LNCAP (cell line): ENCODE results near the gene CAPN5.

Source experiments
- TF ChIP-seq, protein P1 (sequence below): fragments of 450-650 bp; IDR thresholded peaks from 2 replicates; pipeline ENCODE4 v1.5.1; 2017; ENCODE audit warnings: mild to moderate bottlenecking

The CAPN5 gene

DNA sequence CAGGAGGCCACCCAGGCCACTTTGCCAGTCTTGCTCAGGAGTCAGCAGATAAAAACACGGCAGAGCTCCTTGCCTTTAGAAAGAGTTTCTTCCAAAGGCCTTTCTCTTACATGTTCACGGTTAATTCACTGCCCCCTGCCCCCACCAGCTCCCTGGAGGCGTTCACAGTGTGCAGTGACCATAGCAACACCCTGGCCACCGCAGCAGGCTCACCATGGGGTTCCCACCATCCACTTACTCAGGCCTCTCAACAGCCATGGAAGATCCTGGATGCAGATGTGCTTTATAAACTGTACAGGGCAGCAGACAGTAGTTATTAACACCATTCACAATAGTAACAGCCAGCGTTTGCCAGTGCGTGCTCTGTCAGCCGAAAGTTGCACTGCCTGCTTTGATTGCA, 50.7 kb downstream of the CAPN5 start:
- TF ChIP-seq, protein P1, sequence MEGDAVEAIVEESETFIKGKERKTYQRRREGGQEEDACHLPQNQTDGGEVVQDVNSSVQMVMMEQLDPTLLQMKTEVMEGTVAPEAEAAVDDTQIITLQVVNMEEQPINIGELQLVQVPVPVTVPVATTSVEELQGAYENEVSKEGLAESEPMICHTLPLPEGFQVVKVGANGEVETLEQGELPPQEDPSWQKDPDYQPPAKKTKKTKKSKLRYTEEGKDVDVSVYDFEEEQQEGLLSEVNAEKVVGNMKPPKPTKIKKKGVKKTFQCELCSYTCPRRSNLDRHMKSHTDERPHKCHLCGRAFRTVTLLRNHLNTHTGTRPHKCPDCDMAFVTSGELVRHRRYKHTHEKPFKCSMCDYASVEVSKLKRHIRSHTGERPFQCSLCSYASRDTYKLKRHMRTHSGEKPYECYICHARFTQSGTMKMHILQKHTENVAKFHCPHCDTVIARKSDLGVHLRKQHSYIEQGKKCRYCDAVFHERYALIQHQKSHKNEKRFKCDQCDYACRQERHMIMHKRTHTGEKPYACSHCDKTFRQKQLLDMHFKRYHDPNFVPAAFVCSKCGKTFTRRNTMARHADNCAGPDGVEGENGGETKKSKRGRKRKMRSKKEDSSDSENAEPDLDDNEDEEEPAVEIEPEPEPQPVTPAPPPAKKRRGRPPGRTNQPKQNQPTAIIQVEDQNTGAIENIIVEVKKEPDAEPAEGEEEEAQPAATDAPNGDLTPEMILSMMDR: no peak

DNA sequence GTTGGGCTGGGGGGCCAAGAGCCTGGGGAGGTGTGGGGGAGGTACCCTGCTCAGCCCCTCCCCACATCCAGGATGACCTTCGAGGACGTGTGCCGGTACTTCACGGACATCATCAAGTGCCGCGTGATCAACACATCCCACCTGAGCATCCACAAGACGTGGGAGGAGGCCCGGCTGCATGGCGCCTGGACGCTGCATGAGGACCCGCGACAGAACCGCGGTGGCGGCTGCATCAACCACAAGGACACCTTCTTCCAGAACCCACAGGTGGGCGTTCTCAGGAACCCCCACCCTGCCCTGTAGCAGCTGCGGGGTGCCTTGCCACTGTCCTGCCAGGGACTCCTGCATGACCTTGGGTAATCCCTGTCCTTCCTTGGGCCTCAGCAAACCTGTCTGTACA, 51.3 kb downstream of the CAPN5 start:
- TF ChIP-seq, protein P1: no peak

DNA sequence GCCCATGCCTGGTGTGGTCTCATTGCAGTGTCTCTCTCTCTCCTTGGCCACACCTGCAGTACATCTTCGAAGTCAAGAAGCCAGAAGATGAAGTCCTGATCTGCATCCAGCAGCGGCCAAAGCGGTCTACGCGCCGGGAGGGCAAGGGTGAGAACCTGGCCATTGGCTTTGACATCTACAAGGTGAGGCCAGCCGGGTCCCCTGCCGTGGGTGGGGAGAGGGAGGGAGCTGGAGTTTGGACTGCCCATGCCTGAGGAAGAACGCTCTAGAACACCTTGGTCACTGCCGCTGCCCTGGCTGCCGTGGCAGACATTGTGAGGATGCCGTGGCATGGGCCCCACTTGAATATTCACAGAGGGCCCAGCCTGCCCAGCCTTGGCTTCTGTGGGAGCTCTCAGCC, 52.2 kb downstream of the CAPN5 start:
- TF ChIP-seq, protein P1: no peak

DNA sequence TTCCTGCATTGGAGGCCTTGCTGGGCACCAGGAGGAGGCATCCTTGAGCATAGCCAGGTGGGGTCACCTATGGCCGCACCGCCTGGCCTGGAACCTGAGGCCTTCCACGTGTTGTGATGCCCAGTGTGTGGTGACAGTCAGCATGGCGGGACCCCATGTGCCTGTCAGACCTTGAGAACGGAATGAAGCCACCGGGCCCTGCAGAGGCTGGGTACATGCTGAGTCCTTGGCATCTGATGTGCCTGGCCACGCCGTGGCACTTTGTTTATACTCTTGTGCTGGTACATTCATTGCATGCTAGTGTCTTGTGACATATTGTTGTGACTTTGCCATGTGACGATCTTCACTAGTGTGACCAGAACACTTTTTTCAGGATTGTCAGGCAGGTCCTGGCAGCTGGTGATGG, 52.8 kb downstream of the CAPN5 start:
- TF ChIP-seq, protein P1: no peak

DNA sequence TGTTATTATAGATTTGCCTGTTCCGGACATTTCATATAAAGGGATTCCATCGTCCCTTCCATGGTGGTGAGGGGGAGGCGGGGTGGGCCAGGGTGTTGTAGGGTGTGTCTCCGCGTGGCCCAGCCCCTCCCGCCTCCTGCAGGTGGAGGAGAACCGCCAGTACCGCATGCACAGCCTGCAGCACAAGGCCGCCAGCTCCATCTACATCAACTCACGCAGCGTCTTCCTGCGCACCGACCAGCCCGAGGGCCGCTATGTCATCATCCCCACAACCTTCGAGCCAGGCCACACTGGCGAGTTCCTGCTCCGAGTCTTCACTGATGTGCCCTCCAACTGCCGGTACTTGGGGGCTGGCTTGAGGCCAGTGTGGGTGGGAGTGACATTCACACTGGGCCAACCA, 53.8 kb downstream of the CAPN5 start:
- TF ChIP-seq, protein P1: no peak

DNA sequence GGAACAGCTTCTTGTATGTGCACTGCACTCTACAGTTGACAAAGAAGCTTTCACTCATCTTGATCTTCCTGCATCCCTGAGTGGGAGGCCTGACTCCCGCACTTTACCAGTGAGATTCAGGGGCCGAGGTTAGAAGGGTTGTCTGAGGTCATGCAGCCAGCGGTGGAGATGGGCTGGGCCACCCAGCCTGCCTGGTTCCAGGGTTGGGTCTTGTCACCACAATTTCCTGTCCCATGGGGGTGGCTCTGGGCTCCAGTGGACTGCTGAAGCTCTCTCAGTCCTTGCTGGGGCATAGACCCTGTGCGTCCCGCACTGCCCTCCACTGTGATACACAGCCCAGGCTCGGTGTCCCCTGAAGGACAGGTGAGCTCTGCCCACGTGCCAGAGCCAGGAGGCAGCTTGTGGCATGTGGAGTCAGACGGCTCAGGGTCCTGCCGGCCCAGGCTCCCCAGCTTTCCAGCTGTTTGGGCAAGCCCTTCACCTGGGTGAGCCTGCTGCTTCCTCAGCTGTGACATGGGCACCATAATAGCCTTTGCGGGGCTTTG, 54.4 kb downstream of the CAPN5 start:
- TF ChIP-seq, protein P1: no peak

DNA sequence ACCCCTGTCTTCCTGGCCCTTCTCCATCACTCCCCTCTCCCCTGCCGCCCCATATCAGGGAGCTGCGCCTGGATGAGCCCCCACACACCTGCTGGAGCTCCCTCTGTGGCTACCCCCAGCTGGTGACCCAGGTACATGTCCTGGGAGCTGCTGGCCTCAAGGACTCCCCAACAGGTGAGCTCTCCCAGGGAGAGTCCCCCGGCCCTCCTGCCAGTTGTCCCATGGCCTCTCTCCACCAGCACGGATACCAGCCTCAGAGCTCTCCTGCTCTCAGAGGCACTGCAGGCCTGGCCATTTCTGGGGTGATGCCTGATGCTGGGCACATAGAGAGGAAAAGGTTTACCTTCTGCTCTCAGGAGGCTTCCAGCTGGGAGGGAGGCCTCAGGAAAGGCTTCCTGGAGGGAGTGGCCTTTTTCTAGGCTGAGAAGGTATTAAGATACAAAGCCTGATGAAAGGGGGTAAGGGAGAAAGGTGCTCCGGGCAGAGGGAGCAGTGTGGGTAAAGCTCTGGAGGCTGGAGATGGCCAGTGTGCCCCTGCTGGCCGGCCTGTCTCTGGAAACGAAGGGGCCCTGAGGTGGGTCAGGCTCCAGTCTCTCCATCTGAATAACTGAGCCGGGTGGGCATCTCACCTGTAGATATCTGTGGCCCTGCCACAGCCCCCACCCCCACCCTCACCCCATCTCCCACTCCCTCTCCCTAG, 55.3 kb downstream of the CAPN5 start:
- TF ChIP-seq, protein P1: no peak
